Endodermal cell (in vitro differentiated cells): Measurements from ENCODE around the gene MYBBP1A. TPM values are rescaled to one million over a fixed set of nuclear protein-coding genes. Genes with fewer than 3 reads are reported as not detected.

Experiments used
- DNase-seq: peaks from one replicate; pipeline ENCODE4 v3.0.0-alpha.2; 2017
- H3K27ac ChIP-seq: 2 replicates; pipeline ENCODE4 v1.5.1; 2013; ENCODE audit warnings: mild to moderate bottlenecking, low read depth, low read length, moderate library complexity
- H3K27me3 ChIP-seq: 2 replicates; pipeline ENCODE4 v1.6.1; 2013; ENCODE audit warnings: mild to moderate bottlenecking, low read length, moderate library complexity; ENCODE audit not compliant: insufficient read depth, control insufficient read depth, poor library complexity, severe bottlenecking
- H3K36me3 ChIP-seq: 2 replicates; pipeline ENCODE4 v1.7.0; 2013; ENCODE audit warnings: mild to moderate bottlenecking, low read length, moderate library complexity; ENCODE audit not compliant: control insufficient read depth, insufficient read depth
- H3K4me1 ChIP-seq: one replicate; pipeline ENCODE4 v1.7.0; 2013; ENCODE audit warnings: low read length; ENCODE audit not compliant: control insufficient read depth, insufficient read depth
- H3K4me3 ChIP-seq: 2 replicates; pipeline ENCODE4 v1.5.1; 2013; ENCODE audit warnings: mild to moderate bottlenecking, low read length, moderate library complexity
- H3K9ac ChIP-seq: 2 replicates; pipeline ENCODE4 v1.6.1; 2013; ENCODE audit warnings: mild to moderate bottlenecking, low read length, moderate library complexity; ENCODE audit not compliant: poor library complexity, severe bottlenecking; ENCODE audit errors: extremely low read depth
- H3K9me3 ChIP-seq: 2 replicates; pipeline ENCODE4 v1.6.1; 2013; ENCODE audit warnings: mild to moderate bottlenecking, low read length, moderate library complexity; ENCODE audit not compliant: control insufficient read depth
- H3K27ac Mint-ChIP-seq: 2 replicates; pipeline ENCODE4 v1.8.0; 2020; ENCODE audit warnings: mixed read lengths
- H3K27me3 Mint-ChIP-seq: 2 replicates; pipeline ENCODE4 v1.8.0; 2021; ENCODE audit warnings: mild to moderate bottlenecking, mixed read lengths; ENCODE audit not compliant: insufficient read depth
- H3K36me3 Mint-ChIP-seq: 2 replicates; pipeline ENCODE4 v1.8.0; 2020; ENCODE audit warnings: low read depth, mixed read lengths
- H3K4me1 Mint-ChIP-seq: 2 replicates; pipeline ENCODE4 v1.8.0; 2020; ENCODE audit warnings: mixed read lengths
- H3K4me3 Mint-ChIP-seq: 2 replicates; pipeline ENCODE4 v1.8.0; 2020; ENCODE audit warnings: mild to moderate bottlenecking, moderate library complexity, mixed read lengths
- H3K9me3 Mint-ChIP-seq: 2 replicates; pipeline ENCODE4 v1.8.0; 2020; ENCODE audit warnings: mild to moderate bottlenecking, mixed read lengths
- WGBS, 2 experiments: methylation state at CpG; one replicate each; pipeline versions ENCODE4 v1.1.5 to v1.1.7; 2013; ENCODE audit warnings: missing lambda C conversion rate in 2 of 2, mixed read lengths in 1 of 2; ENCODE audit not compliant: insufficient coverage in 1 of 2, insufficient read length in 1 of 2; 5-methylcytosine and 5-hydroxymethylcytosine counted together
- total RNA-seq, 2 donors: library from RNA; stranded (reverse); fragmentation: NEBNext Ultra II Directional in 1 of 2; extraction: Animal tissue kit (Norgen Biotek cat#: 25700) in 1 of 2; gene quantifications; 2 replicates in 1 of 2; 3 replicates in 1 of 2; pipeline ENCODE4 v1.2.1, GENCODE V29; 2021
- TF ChIP-seq, protein P1 (sequence below): fragments of 200-600 bp; sonication (generic); conservative IDR thresholded peaks from 2 replicates; pipeline ENCODE4 v1.5.0; 2021; ENCODE audit warnings: antibody characterized with exemption, mild to moderate bottlenecking

MYBBP1A gene
- total RNA-seq, 2 donors from 2014 or later, result 55.6 to 70.9 TPM

DNA sequence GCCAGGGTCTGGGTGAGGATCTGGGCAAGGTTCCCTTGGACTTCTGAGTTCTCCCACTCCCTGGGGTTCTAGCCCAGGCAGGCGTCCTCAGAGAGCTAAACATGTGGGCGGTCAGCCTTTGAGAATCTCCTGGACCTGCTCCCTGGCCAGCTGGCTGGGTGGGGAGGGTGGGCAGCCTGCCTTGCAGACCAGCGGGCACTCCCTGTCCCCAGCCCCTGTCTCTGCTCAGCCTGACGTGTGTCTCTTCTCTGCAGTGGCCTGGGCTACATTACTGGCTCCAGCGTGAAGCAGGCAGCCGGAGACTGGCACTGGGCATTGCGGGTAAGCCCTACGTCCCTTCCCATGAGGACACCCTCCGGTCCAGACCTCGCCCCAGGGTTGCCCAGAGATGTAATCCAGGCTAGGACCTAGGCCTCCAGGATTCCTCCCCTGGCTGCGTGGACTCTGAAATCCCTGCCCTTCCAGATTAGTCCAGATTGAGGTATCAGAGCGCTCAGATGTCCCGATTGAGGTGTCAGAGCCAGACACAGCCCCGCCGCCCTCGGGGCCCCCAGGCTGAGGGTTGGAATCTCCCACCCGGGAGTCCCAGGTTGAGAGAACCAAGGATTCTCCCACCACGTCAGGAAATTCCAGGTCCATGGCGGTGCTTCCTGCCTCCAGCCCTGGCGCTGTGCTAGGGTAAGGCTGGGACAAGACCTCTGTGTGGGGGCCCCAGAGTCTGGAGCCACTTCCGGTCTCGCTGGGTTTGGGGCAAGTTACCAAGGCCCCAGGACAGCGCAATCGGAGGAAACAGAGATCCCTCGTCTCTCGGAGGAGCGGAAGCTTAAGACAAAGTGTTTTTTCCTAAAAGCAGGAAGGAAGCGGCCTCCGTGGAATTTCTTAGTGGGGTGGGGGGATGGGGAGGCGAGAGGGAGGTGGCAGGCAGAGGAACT lies 24.1 kb downstream of the MYBBP1A start:
- Mint-ChIP-seq H3K27ac (no peak overlapping the region), H3K4me3 (no peak overlapping the region), H3K9me3 (no peaks in the 10 kb centered on the region), H3K4me1 (peaks cover 19% of the 10 kb centered on the region), H3K27me3 (peaks cover 70% of the 10 kb centered on the region), H3K36me3 (no peaks in the 10 kb centered on the region)
- TF ChIP-seq, protein P1, sequence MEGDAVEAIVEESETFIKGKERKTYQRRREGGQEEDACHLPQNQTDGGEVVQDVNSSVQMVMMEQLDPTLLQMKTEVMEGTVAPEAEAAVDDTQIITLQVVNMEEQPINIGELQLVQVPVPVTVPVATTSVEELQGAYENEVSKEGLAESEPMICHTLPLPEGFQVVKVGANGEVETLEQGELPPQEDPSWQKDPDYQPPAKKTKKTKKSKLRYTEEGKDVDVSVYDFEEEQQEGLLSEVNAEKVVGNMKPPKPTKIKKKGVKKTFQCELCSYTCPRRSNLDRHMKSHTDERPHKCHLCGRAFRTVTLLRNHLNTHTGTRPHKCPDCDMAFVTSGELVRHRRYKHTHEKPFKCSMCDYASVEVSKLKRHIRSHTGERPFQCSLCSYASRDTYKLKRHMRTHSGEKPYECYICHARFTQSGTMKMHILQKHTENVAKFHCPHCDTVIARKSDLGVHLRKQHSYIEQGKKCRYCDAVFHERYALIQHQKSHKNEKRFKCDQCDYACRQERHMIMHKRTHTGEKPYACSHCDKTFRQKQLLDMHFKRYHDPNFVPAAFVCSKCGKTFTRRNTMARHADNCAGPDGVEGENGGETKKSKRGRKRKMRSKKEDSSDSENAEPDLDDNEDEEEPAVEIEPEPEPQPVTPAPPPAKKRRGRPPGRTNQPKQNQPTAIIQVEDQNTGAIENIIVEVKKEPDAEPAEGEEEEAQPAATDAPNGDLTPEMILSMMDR, result no peak
- Histone ChIP-seq H3K4me3 (no peak overlapping the region), H3K9me3 (no peaks in the 10 kb centered on the region), H3K27me3 (no peaks in the 10 kb centered on the region), H3K36me3 (no peaks in the 10 kb centered on the region), H3K4me1 (no peaks in the 10 kb centered on the region), H3K27ac (no peak overlapping the region), H3K9ac (no peak overlapping the region)
- DNase-seq, result peak; percentile 69
- WGBS, 2 experiments, result 84 to 85% methylated on average over 19 to 30 of the region's 30 CpGs

DNA sequence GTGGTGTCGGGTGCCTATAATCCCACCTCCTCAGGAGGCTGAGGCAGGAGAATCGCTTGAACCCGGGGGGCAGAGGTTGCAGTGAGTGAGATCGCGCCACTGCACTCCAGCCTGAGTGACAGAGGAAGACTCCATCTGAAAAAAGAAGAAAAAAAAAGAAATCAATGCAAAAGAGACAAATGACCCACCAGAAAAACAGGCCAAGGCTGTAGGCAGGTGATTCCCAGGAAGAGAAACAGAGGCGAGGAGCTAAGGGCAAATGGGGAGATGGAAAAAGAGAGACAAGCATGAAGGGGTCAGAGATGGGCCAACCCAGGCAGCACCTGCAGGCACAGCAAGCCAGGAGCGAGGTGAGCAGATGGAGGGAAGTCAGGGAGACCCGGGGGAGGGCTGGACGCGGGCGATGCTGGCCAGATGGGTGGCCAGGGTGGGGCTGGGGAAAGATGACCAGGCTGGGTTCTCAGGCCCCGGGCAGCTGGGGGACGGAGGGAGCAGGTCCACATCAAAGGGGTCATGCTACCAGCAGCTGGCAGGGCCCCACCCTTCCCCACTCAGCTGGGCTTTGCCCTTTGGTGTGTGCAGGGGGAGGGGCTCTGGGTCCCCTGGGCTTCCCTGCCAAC lies 25.5 kb downstream of the MYBBP1A start:
- H3K4me3 Mint-ChIP-seq, result no peak overlapping the region
- Histone ChIP-seq H3K9me3 (no peaks in the 10 kb centered on the region), H3K27ac (no peak overlapping the region), H3K27me3 (no peaks in the 10 kb centered on the region), H3K4me1 (no peaks in the 10 kb centered on the region), H3K4me3 (no peak overlapping the region), H3K9ac (no peak overlapping the region), H3K36me3 (no peaks in the 10 kb centered on the region)
- 88 to 95% methylated on average over 6 to 12 of the region's 13 CpGs for WGBS, 2 experiments
- TF ChIP-seq, protein P1, result no peak
- peaks cover 78% of the 10 kb centered on the region for H3K27me3 Mint-ChIP-seq
- H3K9me3 Mint-ChIP-seq, result no peaks in the 10 kb centered on the region
- H3K36me3 Mint-ChIP-seq, result no peaks in the 10 kb centered on the region
- no peak overlapping the region for H3K27ac Mint-ChIP-seq
- DNase-seq, result no peak
- peaks cover 13% of the 10 kb centered on the region for H3K4me1 Mint-ChIP-seq

DNA sequence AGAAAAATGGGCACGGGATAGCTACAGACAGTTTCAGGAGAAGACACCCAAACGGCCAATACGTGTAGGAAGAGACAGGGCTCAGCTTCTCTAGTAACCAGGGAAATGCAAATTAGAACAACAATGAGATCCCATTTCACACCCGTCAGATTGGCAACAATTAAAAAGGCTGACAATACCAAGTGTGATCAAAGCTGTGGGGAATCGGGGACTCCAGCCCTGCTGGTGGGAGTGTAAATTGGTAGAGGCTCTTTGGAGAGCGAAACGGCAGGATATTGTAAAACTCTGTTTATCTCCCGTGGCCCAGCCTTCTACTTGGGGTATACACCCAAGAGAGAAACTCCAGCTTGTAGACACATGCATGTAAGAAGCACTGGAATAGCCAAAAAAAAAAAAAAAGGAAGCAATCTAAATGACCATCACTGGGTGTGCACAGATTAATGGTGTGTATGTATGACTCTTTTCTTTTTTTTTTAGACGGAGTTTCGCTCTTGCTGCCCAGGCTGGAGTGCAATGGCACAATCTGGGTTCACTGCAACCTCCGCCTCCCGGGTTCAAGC lies 27.5 kb downstream of the MYBBP1A start:
- DNase-seq, result peak; percentile 76
- H3K27ac Mint-ChIP-seq, result no peak overlapping the region
- no peaks in the 10 kb centered on the region for H3K9me3 ChIP-seq
- H3K36me3 ChIP-seq, result no peaks in the 10 kb centered on the region
- no peaks in the 10 kb centered on the region for H3K9me3 Mint-ChIP-seq
- H3K9ac ChIP-seq, result no peak overlapping the region
- peaks cover 76% of the 10 kb centered on the region for H3K27me3 Mint-ChIP-seq
- TF ChIP-seq, protein P1, result peak; percentile 46
- peaks cover 16% of the 10 kb centered on the region for H3K4me1 Mint-ChIP-seq
- H3K27me3 ChIP-seq, result no peaks in the 10 kb centered on the region
- no peaks in the 10 kb centered on the region for H3K36me3 Mint-ChIP-seq
- H3K4me3 ChIP-seq, result no peak overlapping the region
- H3K4me3 Mint-ChIP-seq, result no peak overlapping the region
- whole genome bisulfite sequencing, 2 experiments, result 38 to 52% methylated on average over 8 to 11 of the region's 12 CpGs
- H3K27ac ChIP-seq, result no peak overlapping the region
- no peaks in the 10 kb centered on the region for H3K4me1 ChIP-seq
